ENCODE results near the gene CNNM1.
A peak's percentile ranks its signal among the peaks of the same experiment; 100 is the strongest.

CNNM1 gene

GRCh38 chr10:99325281-99325680, 3.9 kb upstream of the CNNM1 start:
- no peak overlapping the region for H3K4me3 ChIP-seq (ENCODE audit: low read length)
- no peak for TF ChIP-seq ZNF274 (IDR thresholded peaks at IDR 0.05; ENCODE audit: low read depth, low read length)

- no peak for TF ChIP-seq ZNF274 (IDR thresholded peaks at IDR 0.05; ENCODE audit: low read depth, low read length)
- H3K4me3 ChIP-seq (ENCODE audit: low read length), result no peak overlapping the region
Measured at GRCh38 chr10:99326871-99327270, 2.3 kb upstream of the CNNM1 start.

- TF ChIP-seq ZNF274 (IDR thresholded peaks at IDR 0.05; ENCODE audit: low read depth, low read length), result no peak
- peak overlapping the region; percentile 65; the same call in 1 of the 2 replicates for H3K4me3 ChIP-seq (ENCODE audit: low read length)
Measured at GRCh38 chr10:99328579-99329303, 415 bp upstream of the CNNM1 start.

GRCh38 chr10:99329554-99330346, 594 bp downstream of the CNNM1 start:
- H3K4me3 ChIP-seq (ENCODE audit: low read length), result peak overlapping the region; percentile 65; the same call in 1 of the 2 replicates
- no peak for TF ChIP-seq ZNF274 (IDR thresholded peaks at IDR 0.05; ENCODE audit: low read depth, low read length)

GRCh38 chr10:99330347-99330924, 1.3 kb downstream of the CNNM1 start:
- no peak for TF ChIP-seq ZNF274 (IDR thresholded peaks at IDR 0.05; ENCODE audit: low read depth, low read length)
- peak overlapping the region; percentile 65; the same call in 1 of the 2 replicates for H3K4me3 ChIP-seq (ENCODE audit: low read length)

- no peak for TF ChIP-seq ZNF274 (IDR thresholded peaks at IDR 0.05; ENCODE audit: low read depth, low read length)
- no peak overlapping the region for H3K4me3 ChIP-seq (ENCODE audit: low read length)
Measured at GRCh38 chr10:99331207-99331803, 2.1 kb downstream of the CNNM1 start.

GRCh38 chr10:99337311-99337811, 8.2 kb downstream of the CNNM1 start:
- TF ChIP-seq ZNF274 (IDR thresholded peaks at IDR 0.05; ENCODE audit: low read depth, low read length), result no peak
- no peak overlapping the region for H3K4me3 ChIP-seq (ENCODE audit: low read length)

- TF ChIP-seq ZNF274 (IDR thresholded peaks at IDR 0.05; ENCODE audit: low read depth, low read length), result no peak
- no peak overlapping the region for H3K4me3 ChIP-seq (ENCODE audit: low read length)
Measured at GRCh38 chr10:99337901-99338300, 8.7 kb downstream of the CNNM1 start.

- no peak overlapping the region for H3K4me3 ChIP-seq (ENCODE audit: low read length)
- TF ChIP-seq ZNF274 (IDR thresholded peaks at IDR 0.05; ENCODE audit: low read depth, low read length), result no peak
Measured at GRCh38 chr10:99339077-99339476, 9.9 kb downstream of the CNNM1 start.

GRCh38 chr10:99339563-99340047, 10.4 kb downstream of the CNNM1 start:
- TF ChIP-seq ZNF274 (IDR thresholded peaks at IDR 0.05; ENCODE audit: low read depth, low read length), result no peak
- no peak overlapping the region for H3K4me3 ChIP-seq (ENCODE audit: low read length)

GRCh38 chr10:99340650-99341049, 11.5 kb downstream of the CNNM1 start:
- TF ChIP-seq ZNF274 (IDR thresholded peaks at IDR 0.05; ENCODE audit: low read depth, low read length), result no peak
- H3K4me3 ChIP-seq (ENCODE audit: low read length), result no peak overlapping the region

GRCh38 chr10:99341248-99341647, 12.1 kb downstream of the CNNM1 start:
- H3K4me3 ChIP-seq (ENCODE audit: low read length), result no peak overlapping the region
- TF ChIP-seq ZNF274 (IDR thresholded peaks at IDR 0.05; ENCODE audit: low read depth, low read length), result no peak

GRCh38 chr10:99341860-99342490, 12.8 kb downstream of the CNNM1 start:
- H3K4me3 ChIP-seq (ENCODE audit: low read length), result no peak overlapping the region
- TF ChIP-seq ZNF274 (IDR thresholded peaks at IDR 0.05; ENCODE audit: low read depth, low read length), result no peak

GRCh38 chr10:99343262-99343661, 14.1 kb downstream of the CNNM1 start:
- no peak overlapping the region for H3K4me3 ChIP-seq (ENCODE audit: low read length)
- no peak for TF ChIP-seq ZNF274 (IDR thresholded peaks at IDR 0.05; ENCODE audit: low read depth, low read length)
